Keratinocyte (primary cell): ENCODE results near the gene CASP10. TPM values are rescaled to one million over a fixed set of nuclear protein-coding genes. Genes with fewer than 3 reads are reported as not detected.
"Not testable (repeated sequence)": the region's sequence is repeated elsewhere in the genome, so short reads cannot be mapped to it uniquely, and the experiment has no call there.

Experiments
- DNase-seq: peaks from one replicate; pipeline ENCODE4 v3.0.0-alpha.2; 2011; ENCODE audit warnings: low read depth, missing footprints, low spot score
- FAIRE-seq: peaks from 2 replicates; lab custom pipeline; 2011; peaks lifted over from hg19 to GRCh38; lab: Jason Lieb, UNC
- H2AFZ ChIP-seq: 2 replicates; pipeline ENCODE4 v1.6.0; 2012; ENCODE audit warnings: low read length, control low read depth, inconsistent platforms; ENCODE audit not compliant: control insufficient read depth
- H3K27ac ChIP-seq: 2 replicates; pipeline ENCODE4 v1.5.1; 2011; ENCODE audit warnings: low read length; ENCODE audit not compliant: control insufficient read depth, insufficient read depth
- H3K27me3 ChIP-seq: 3 replicates; pipeline ENCODE4 v1.6.0; 2011; ENCODE audit warnings: low read length; ENCODE audit not compliant: control insufficient read depth, insufficient read depth; ENCODE audit errors: extremely low read depth
- H3K36me3 ChIP-seq, 2 experiments: 2 replicates in 1 of 2; 3 replicates in 1 of 2; pipeline ENCODE4 v1.5.1; 2011; ENCODE audit warnings: low read length in 2 of 2, mild to moderate bottlenecking in 1 of 2; ENCODE audit not compliant: control insufficient read depth in 2 of 2, insufficient read depth in 2 of 2; ENCODE audit errors: extremely low read depth in 1 of 2
- H3K4me1 ChIP-seq: 3 replicates; pipeline ENCODE4 v1.5.1; 2011; ENCODE audit warnings: low read length; ENCODE audit not compliant: control insufficient read depth, insufficient read depth; ENCODE audit errors: extremely low read depth
- H3K4me2 ChIP-seq: 3 replicates; pipeline ENCODE4 v1.6.0; 2011; ENCODE audit warnings: low read depth, low read length; ENCODE audit not compliant: control insufficient read depth, insufficient read depth; ENCODE audit errors: extremely low read depth
- H3K4me3 ChIP-seq, 3 experiments: fragments of 200-600 bp in 1 of 3; sonication (generic) in 1 of 3; 2 replicates in 2 of 3; 3 replicates in 1 of 3; pipeline ENCODE4 v1.5.1; 2011 to 2016; ENCODE audit warnings: low read length in 3 of 3, mild to moderate bottlenecking in 3 of 3, control low read depth in 2 of 3, inconsistent platforms in 1 of 3, low read depth in 1 of 3, mixed read lengths in 1 of 3, mixed run types in 1 of 3, moderate library complexity in 1 of 3; ENCODE audit not compliant: control insufficient read depth in 2 of 3, insufficient read depth in 2 of 3; ENCODE audit errors: extremely low read depth in 1 of 3
- H3K79me2 ChIP-seq: 2 replicates; pipeline ENCODE4 v1.6.0; 2012; ENCODE audit warnings: low read length; ENCODE audit not compliant: control insufficient read depth, insufficient read depth
- H3K9ac ChIP-seq: 3 replicates; pipeline ENCODE4 v1.6.0; 2011; ENCODE audit warnings: low read length; ENCODE audit not compliant: control insufficient read depth, insufficient read depth; ENCODE audit errors: extremely low read depth
- H3K9me1 ChIP-seq: 3 replicates; pipeline ENCODE4 v1.6.0; 2011; ENCODE audit warnings: low read length; ENCODE audit not compliant: control insufficient read depth, insufficient read depth; ENCODE audit errors: extremely low read depth
- H3K9me3 ChIP-seq: 2 replicates; pipeline ENCODE4 v1.5.1; 2012; ENCODE audit warnings: low read depth, low read length; ENCODE audit not compliant: control insufficient read depth
- H4K20me1 ChIP-seq: 3 replicates; pipeline ENCODE4 v1.6.0; 2011; ENCODE audit warnings: low read length; ENCODE audit not compliant: control insufficient read depth, insufficient read depth; ENCODE audit errors: extremely low read depth
- EZH2 ChIP-seq: IDR thresholded peaks from one replicate; pipeline ENCODE4 v1.6.1; 2012; ENCODE audit warnings: inconsistent platforms, mild to moderate bottlenecking, low read length, moderate library complexity
- dilution Hi-C: fragments of 300-500 bp; cut with MboI; formaldehyde crosslinking; loops from one replicate; pipeline ENCODE4 v1.7.0; 2020; ENCODE audit warnings: low sequenced_read_pairs; ENCODE audit not compliant: extremely low pct_ligation_motif_present
- polyA plus RNA-seq, 5 experiments: library from polyadenylated mRNA; depleted of rRNA in 3 of 5; stranded (reverse) in 3 of 5; stranded (forward) in 1 of 5; unstranded in 1 of 5; fragments of >200 nt; gene quantifications; 1 replicate in 1 of 5; 2 replicates in 3 of 5; 3 replicates in 1 of 5; pipeline versions ENCODE4 v1.2.1 to v1.2.3, GENCODE V29; 2011 to 2012; ENCODE audit warnings: missing spikeins in 2 of 5, low read depth in 1 of 5, low replicate concordance in 1 of 5
- TF ChIP-seq, protein P1 (sequence below), 3 experiments: IDR thresholded peaks in 1 of 3; conservative IDR thresholded peaks in 1 of 3; optimal IDR thresholded peaks in 1 of 3; 2 replicates in 2 of 3; 3 replicates in 1 of 3; pipeline versions ENCODE3 to v1.5.1; 2011; ENCODE audit warnings: low read length in 3 of 3, mild to moderate bottlenecking in 3 of 3, moderate library complexity in 2 of 3, control low read depth in 1 of 3, inconsistent platforms in 1 of 3; ENCODE audit not compliant: insufficient read depth in 2 of 3; ENCODE audit errors: extremely low read depth in 1 of 3

The CASP10 gene
- polyA plus RNA-seq, 1 donor (not counting 4 experiments of a cell fraction or from before 2014, with no cell fraction given) = 7.1 TPM

DNA sequence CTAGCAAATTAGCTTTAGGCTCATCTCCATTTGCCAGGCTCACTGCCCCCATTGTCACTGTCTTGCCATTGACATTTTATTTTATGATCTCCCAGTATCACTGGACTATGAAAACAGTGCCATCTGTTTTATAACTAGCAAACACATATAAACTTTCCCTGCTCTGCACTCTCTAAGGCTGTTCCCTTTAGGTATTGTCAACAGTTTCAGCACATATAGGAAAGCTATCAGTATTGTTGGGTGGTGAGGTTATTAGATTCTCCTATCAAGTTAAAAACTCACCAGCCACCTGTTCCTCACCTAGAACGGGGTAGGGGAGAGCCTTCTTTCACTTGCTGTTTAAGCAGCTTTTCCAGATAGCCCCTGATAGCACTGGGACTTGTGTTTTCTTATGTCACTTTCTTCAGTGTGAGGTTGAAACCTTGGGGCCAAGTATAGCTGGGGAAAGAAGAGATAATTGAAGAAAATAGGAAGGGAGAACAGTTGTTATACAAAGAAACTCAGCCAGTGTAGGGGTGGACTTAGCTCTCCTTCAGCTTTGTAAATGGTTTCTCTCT, 34.4 kb upstream of the CASP10 start:
- no peaks in the 10 kb centered on the region for H3K27me3 ChIP-seq
- H3K79me2 ChIP-seq = peaks cover 11% of the 10 kb centered on the region
- no peaks in the 10 kb centered on the region for H4K20me1 ChIP-seq
- no peak overlapping the region for H2AFZ ChIP-seq
- dilution Hi-C loops = no loop called here
- peaks cover 11 to 16% of the 10 kb centered on the region in 2 experiments for H3K36me3 ChIP-seq
- H3K27ac ChIP-seq = peak overlapping the region; percentile 96
- TF ChIP-seq EZH2 = no peak
- TF ChIP-seq, protein P1, sequence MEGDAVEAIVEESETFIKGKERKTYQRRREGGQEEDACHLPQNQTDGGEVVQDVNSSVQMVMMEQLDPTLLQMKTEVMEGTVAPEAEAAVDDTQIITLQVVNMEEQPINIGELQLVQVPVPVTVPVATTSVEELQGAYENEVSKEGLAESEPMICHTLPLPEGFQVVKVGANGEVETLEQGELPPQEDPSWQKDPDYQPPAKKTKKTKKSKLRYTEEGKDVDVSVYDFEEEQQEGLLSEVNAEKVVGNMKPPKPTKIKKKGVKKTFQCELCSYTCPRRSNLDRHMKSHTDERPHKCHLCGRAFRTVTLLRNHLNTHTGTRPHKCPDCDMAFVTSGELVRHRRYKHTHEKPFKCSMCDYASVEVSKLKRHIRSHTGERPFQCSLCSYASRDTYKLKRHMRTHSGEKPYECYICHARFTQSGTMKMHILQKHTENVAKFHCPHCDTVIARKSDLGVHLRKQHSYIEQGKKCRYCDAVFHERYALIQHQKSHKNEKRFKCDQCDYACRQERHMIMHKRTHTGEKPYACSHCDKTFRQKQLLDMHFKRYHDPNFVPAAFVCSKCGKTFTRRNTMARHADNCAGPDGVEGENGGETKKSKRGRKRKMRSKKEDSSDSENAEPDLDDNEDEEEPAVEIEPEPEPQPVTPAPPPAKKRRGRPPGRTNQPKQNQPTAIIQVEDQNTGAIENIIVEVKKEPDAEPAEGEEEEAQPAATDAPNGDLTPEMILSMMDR (optimal IDR thresholded peaks at IDR 0.05 in 1 of 3, IDR thresholded peaks at IDR 0.05 in 1 of 3, conservative IDR thresholded peaks at IDR 0.05 in 1 of 3; ENCODE audit: extremely low read depth in 1 of 3, insufficient read depth in 2 of 3, low read length in 3 of 3) = no peak
- peak overlapping the region; percentile 75 for H3K9ac ChIP-seq
- peak overlapping the region in 2 of 3 experiments; percentile 2 to 14 for H3K4me3 ChIP-seq
- H3K9me3 ChIP-seq = no peaks in the 10 kb centered on the region
- H3K9me1 ChIP-seq = no peaks in the 10 kb centered on the region
- FAIRE-seq (no peak), DNase-seq (no peak)
- H3K4me1 ChIP-seq = peaks cover 47% of the 10 kb centered on the region
- H3K4me2 ChIP-seq = peak overlapping the region; percentile 68

DNA sequence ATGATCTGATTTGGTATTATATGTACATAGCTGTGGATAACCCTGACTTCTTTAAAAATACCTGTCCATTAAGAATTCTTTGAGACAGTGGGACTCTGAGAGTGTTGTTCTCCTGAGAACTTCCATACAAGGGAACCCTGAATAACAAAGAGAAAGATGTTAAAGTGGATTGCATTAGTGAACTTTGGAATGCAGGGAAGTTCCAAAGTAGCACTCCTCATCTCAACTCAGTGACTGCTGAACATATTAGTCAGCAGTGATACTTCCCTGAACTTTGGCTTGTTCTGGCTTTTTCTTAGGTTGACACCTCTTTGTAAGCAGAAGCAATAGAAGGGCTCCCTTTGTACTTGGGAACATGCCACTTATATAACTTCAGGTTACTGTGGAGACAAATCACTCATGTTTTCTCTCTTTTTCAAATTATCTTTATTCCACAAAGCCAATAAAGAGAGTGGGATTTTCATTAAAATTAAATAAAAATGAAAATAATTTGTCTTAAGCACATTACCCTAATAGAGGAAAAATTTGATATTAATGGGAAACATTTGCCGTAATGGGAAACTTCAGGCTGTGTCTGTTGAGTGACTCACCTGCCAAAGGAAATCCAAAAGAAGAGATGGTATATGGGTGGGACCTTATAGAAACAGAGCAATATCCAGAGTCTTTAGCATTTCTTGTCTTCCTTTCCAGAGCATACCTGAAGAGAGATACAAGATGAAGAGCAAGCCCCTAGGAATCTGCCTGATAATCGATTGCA, 33.7 kb upstream of the CASP10 start:
- Histone ChIP-seq H3K27ac (peak overlapping the region; percentile 96), H3K9me3 (no peaks in the 10 kb centered on the region), H3K27me3 (no peaks in the 10 kb centered on the region), H4K20me1 (no peaks in the 10 kb centered on the region), H3K9me1 (no peaks in the 10 kb centered on the region), H3K79me2 (peaks cover 12% of the 10 kb centered on the region), H3K36me3 (peaks cover 11 to 16% of the 10 kb centered on the region in 2 experiments), H3K9ac (peak overlapping the region; percentile 75), H2AFZ (no peak overlapping the region), H3K4me3 (peak overlapping the region; percentile 4 to 43 (median 20)), H3K4me1 (peaks cover 47% of the 10 kb centered on the region), H3K4me2 (peak overlapping the region; percentile 68)
- FAIRE-seq (peak; percentile 88), DNase-seq (no peak)
- TF ChIP-seq, protein P1 (optimal IDR thresholded peaks at IDR 0.05 in 1 of 3, IDR thresholded peaks at IDR 0.05 in 1 of 3, conservative IDR thresholded peaks at IDR 0.05 in 1 of 3; ENCODE audit: extremely low read depth in 1 of 3, insufficient read depth in 2 of 3, low read length in 3 of 3) = no peak
- no peak for TF ChIP-seq EZH2
- dilution Hi-C loops = no loop called here

DNA sequence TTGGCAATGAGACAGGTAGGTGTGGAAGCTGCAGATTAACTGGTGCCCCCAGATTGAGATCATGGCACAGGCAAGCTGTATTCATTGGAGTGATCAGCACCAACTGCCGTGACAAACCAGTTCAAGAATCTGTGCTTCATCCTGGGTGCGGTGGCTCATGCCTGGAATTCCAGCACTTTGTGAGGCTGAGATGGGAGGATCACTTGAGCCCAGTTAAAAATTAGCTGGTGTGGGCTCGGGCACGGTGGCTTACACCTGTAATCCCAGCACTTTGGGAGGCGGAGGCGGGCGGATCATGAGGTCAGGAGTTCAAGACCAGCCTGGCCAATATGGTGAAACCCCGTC, 33.1 kb upstream of the CASP10 start:
- H4K20me1 ChIP-seq, H3K27me3 ChIP-seq, H3K9me1 ChIP-seq, dilution Hi-C loops, H3K9me3 ChIP-seq, H2AFZ ChIP-seq: not testable (repeated sequence)
- FAIRE-seq (peak; percentile 67), DNase-seq (peak; percentile 75)
- H3K4me1 ChIP-seq = peaks cover 47% of the 10 kb centered on the region
- peaks cover 13 to 16% of the 10 kb centered on the region in 2 experiments for H3K36me3 ChIP-seq
- H3K9ac ChIP-seq = peak overlapping the region; percentile 75
- peak overlapping the region; percentile 4 to 43 (median 20) for H3K4me3 ChIP-seq
- H3K27ac ChIP-seq = peak overlapping the region; percentile 96
- H3K79me2 ChIP-seq = peaks cover 16% of the 10 kb centered on the region
- peak overlapping the region; percentile 68 for H3K4me2 ChIP-seq
